ENCODE results near the gene SEPTIN5. TPM values are rescaled to one million over a fixed set of nuclear protein-coding genes. Genes with fewer than 3 reads are reported as not detected.

The SEPTIN5 gene
- total RNA-seq, 1 experiment from 2014 or later, result 50.4 TPM

DNA sequence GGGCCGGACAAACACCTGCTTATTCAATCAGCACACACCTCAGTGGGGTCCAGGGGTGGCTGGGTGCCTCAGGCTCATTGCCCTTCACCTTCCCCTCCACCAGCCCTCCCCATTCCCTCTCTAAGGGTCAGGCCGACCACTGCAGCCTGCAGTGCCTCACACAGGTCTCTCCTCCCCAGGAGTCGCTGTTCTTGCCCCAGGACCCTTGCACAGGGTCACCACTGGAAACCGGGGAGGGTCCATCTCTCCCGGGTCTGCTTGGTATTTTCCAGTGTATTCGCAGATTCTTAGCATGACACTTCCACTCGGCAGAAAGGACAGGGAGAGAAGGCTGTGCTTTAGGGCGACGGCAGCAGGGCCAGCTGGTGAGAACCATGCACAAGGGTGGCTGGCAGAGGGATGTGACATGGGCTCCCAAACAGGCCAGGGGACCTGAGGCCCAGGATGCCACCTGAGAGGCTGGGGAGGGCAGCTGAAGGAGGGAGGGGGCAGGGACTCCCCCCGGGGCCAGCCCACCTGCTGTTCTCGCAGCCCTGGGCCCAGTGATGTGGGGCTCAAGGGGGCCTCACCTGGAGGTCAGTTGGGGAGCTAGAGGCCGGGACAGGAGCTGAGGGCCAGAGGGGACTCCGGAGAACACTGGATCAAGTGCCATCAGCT lies 30.2 kb downstream of the SEPTIN5 start:
- POLR2A ChIA-PET (ENCODE audit: low non-redundant PET), result no interaction called here

DNA sequence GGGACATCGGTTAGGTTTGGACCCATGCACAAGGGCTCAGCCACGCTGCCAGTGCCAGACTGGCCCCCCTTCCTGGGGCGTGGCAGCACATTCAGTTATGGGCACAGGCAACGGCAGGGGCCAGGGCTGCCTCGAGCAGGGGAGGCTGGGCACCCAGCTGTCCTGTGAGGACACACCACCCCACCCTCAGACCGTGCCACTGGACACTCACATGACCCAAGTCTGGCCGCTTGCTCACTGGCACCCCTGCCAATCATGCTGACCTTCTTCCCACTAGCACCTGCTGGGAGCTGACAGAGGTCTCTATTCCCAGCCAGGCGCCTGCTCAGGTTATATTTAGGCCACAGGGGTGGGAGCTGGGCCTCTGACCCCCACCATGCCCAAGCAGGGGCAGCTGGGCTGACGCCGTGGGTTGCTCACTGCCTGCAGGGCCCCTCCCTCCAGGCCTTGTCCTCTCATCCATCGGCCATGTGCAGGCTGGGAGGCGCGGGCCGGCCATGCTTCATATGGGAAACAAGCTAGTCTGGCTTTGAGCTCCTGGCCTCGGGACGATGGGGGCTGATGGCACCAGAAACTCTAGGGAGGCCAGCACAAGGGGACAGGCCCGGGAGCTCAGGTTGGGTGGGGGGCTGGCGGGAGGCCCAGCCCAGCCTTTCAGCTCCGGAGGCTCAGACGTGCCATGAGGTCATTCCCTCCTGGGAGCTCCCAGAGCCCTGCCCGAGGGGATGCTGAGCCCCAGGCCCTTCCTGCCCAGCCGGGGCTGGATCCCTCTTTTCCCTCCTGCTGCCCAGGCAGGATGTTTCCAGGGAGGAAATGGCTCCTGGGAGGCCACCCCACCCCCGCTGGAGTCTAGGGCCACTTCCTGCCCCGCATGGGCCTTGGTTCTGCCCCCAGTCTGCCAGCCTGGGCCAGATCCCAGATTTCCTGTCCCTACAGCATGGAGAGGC lies 31.1 kb downstream of the SEPTIN5 start:
- ChIA-PET POLR2A (ENCODE audit: low non-redundant PET) (interaction anchor here (0.6 kb wide), 1 partner anchor 136 kb away, joined by 4 read pairs; no protein-coding TSS in a partner anchor), CTCF (no interaction called here)
- no peak overlapping the region for H3K4me3 ChIP-seq (ENCODE audit: low read depth, low read length, poor library complexity, severe bottlenecking)
- intact Hi-C loops (cut with micrococcal nuclease; ENCODE audit: unreplicated experiment), result no loop called here
- no peaks in the 10 kb centered on the region for H3K4me1 ChIP-seq (ENCODE audit: insufficient read depth, low read length, poor library complexity, severe bottlenecking)
- H3K27me3 ChIP-seq (replicated peaks; ENCODE audit: insufficient read depth, low read depth, low read length, poor library complexity), result no peaks in the 10 kb centered on the region
- TF ChIP-seq EZH2 (IDR thresholded peaks at IDR 0.05; ENCODE audit: borderline replicate concordance, low read depth, low read length, poor library complexity, severe bottlenecking), result no peak
- TF ChIP-seq, protein P1, sequence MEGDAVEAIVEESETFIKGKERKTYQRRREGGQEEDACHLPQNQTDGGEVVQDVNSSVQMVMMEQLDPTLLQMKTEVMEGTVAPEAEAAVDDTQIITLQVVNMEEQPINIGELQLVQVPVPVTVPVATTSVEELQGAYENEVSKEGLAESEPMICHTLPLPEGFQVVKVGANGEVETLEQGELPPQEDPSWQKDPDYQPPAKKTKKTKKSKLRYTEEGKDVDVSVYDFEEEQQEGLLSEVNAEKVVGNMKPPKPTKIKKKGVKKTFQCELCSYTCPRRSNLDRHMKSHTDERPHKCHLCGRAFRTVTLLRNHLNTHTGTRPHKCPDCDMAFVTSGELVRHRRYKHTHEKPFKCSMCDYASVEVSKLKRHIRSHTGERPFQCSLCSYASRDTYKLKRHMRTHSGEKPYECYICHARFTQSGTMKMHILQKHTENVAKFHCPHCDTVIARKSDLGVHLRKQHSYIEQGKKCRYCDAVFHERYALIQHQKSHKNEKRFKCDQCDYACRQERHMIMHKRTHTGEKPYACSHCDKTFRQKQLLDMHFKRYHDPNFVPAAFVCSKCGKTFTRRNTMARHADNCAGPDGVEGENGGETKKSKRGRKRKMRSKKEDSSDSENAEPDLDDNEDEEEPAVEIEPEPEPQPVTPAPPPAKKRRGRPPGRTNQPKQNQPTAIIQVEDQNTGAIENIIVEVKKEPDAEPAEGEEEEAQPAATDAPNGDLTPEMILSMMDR (conservative IDR thresholded peaks at IDR 0.05; ENCODE audit: low read depth, low read length), result no peak
- H3K27ac ChIP-seq (ENCODE audit: low read depth, low read length, poor library complexity, severe bottlenecking), result no peak overlapping the region
- BruUV-seq (replicated peaks), result no TSS peak
- H3K9me3 ChIP-seq (ENCODE audit: low read depth, low read length, poor library complexity, severe bottlenecking), result no peaks in the 10 kb centered on the region
- no peak for DNase-seq (ENCODE audit: low spot score)
- no peaks in the 10 kb centered on the region for H3K36me3 ChIP-seq (ENCODE audit: insufficient read depth, low read length, poor library complexity, severe bottlenecking)

More for the DNA sequence above, 30.2 kb downstream of the SEPTIN5 start:
- BruUV-seq (replicated peaks), result no TSS peak
- no peak overlapping the region for H3K27ac ChIP-seq (ENCODE audit: low read depth, low read length, poor library complexity, severe bottlenecking)
- H3K9me3 ChIP-seq (ENCODE audit: low read depth, low read length, poor library complexity, severe bottlenecking), result no peaks in the 10 kb centered on the region
- no peaks in the 10 kb centered on the region for H3K4me1 ChIP-seq (ENCODE audit: insufficient read depth, low read length, poor library complexity, severe bottlenecking)
- H3K27me3 ChIP-seq (replicated peaks; ENCODE audit: insufficient read depth, low read depth, low read length, poor library complexity), result no peaks in the 10 kb centered on the region
- intact Hi-C loops (cut with micrococcal nuclease; ENCODE audit: unreplicated experiment), result no loop called here
- DNase-seq (ENCODE audit: low spot score), result no peak
- TF ChIP-seq, protein P1 (conservative IDR thresholded peaks at IDR 0.05; ENCODE audit: low read depth, low read length), result no peak
- no peak for TF ChIP-seq EZH2 (IDR thresholded peaks at IDR 0.05; ENCODE audit: borderline replicate concordance, low read depth, low read length, poor library complexity, severe bottlenecking)
- H3K36me3 ChIP-seq (ENCODE audit: insufficient read depth, low read length, poor library complexity, severe bottlenecking), result no peaks in the 10 kb centered on the region
- H3K4me3 ChIP-seq (ENCODE audit: low read depth, low read length, poor library complexity, severe bottlenecking), result no peak overlapping the region
- CTCF ChIA-PET, result no interaction called here

DNA sequence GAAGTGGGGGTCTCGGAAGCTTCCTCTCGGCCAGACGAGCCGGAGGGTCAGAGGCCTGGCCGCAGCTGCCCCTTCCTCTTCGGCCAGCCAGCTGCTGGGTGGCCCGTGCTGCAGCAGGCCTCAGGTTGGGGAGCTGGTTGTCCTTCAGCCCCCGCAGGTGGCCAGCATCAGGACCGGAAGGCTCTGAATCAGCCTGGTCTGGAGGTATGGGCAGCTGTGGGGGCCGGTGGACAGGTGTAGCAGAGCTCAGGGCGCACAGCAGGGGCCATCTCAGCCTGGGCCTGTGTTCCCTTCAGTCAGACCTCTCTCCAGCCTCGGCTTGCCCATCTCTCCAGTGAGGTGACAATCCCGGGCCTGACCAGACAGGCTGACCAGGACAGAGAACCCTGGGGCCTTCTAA lies 32.4 kb downstream of the SEPTIN5 start:
- TF ChIP-seq EZH2 (IDR thresholded peaks at IDR 0.05; ENCODE audit: borderline replicate concordance, low read depth, low read length, poor library complexity, severe bottlenecking), result no peak
- TF ChIP-seq, protein P1 (conservative IDR thresholded peaks at IDR 0.05; ENCODE audit: low read depth, low read length), result no peak
- Histone ChIP-seq H3K27ac (ENCODE audit: low read depth, low read length, poor library complexity, severe bottlenecking) (no peak overlapping the region), H3K27me3 (replicated peaks; ENCODE audit: insufficient read depth, low read depth, low read length, poor library complexity) (no peaks in the 10 kb centered on the region), H3K4me1 (ENCODE audit: insufficient read depth, low read length, poor library complexity, severe bottlenecking) (no peaks in the 10 kb centered on the region), H3K36me3 (ENCODE audit: insufficient read depth, low read length, poor library complexity, severe bottlenecking) (no peaks in the 10 kb centered on the region), H3K4me3 (ENCODE audit: low read depth, low read length, poor library complexity, severe bottlenecking) (no peak overlapping the region), H3K9me3 (ENCODE audit: low read depth, low read length, poor library complexity, severe bottlenecking) (no peaks in the 10 kb centered on the region)
- CTCF ChIA-PET, result no interaction called here
- BruUV-seq (replicated peaks), result no TSS peak
- no peak for DNase-seq (ENCODE audit: low spot score)
- intact Hi-C loops (cut with micrococcal nuclease; ENCODE audit: unreplicated experiment), result no loop called here
- POLR2A ChIA-PET (ENCODE audit: low non-redundant PET), result no interaction called here

Data from A673 (cell line).